Measurements from ENCODE around the gene DLX2. TPM values are rescaled to one million over a fixed set of nuclear protein-coding genes. Genes with fewer than 3 reads are reported as not detected.
"Not testable (repeated sequence)": the region's sequence is repeated elsewhere in the genome, so short reads cannot be mapped to it uniquely, and the experiment has no call there.

The DLX2 gene
- total RNA-seq, 2 experiments from 2014 or later, result not detected

- DNase-seq, result no peak
- POLR2A ChIA-PET, result no interaction called here
- intact Hi-C loops (cut with micrococcal nuclease), result no loop called here
- Mint-ChIP-seq H3K36me3 (peaks cover 11% of the 10 kb centered on the region), H3K9me3 (no peaks in the 10 kb centered on the region), H3K4me1 (ENCODE audit: low read depth) (no peaks in the 10 kb centered on the region), H3K27ac (no peak overlapping the region), H3K27me3 (peaks cover 5% of the 10 kb centered on the region), H3K4me3 (no peak overlapping the region)
- CTCF ChIA-PET, result interaction anchor here (0.6 kb wide), 1 partner anchor 352 kb away, joined by 3 read pairs; no protein-coding TSS in a partner anchor
These were observed 30.0 kb downstream of the DLX2 start for GRCh38 chr2:172072706-172073105.

GRCh38 chr2:172072303-172072702 lies 30.4 kb downstream of the DLX2 start:
- Mint-ChIP-seq H3K27ac (no peak overlapping the region), H3K4me1 (ENCODE audit: low read depth) (no peaks in the 10 kb centered on the region), H3K4me3 (no peak overlapping the region), H3K27me3 (peaks cover 5% of the 10 kb centered on the region), H3K9me3 (no peaks in the 10 kb centered on the region), H3K36me3 (peaks cover 11% of the 10 kb centered on the region)
- intact Hi-C loops (cut with micrococcal nuclease), result no loop called here
- ChIA-PET POLR2A (no interaction called here), CTCF (interaction anchor here (0.6 kb wide), 1 partner anchor 352 kb away, joined by 3 read pairs; no protein-coding TSS in a partner anchor)
- no peak for DNase-seq

DNA sequence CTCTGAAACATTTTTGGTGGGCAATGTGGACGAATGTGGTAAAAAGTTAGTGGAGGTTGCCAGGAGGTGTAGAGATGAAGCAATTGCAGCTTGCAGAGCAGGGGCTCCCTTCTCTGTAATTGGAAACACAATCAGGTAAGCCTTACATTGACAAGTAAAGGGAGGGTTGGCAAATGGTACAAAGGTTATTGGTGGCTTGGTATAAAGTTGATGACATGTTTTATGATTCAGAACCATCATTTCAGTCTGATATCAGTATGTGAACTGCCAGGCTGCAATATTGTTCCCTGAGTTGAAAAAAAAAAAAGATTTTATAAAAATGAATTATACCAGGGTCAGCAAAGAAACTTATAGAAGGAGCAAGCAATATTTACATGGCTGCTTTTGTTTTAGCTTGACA lies 31.8 kb downstream of the DLX2 start:
- DNase-seq, result no peak
- Mint-ChIP-seq H3K9me3 (no peaks in the 10 kb centered on the region), H3K4me1 (ENCODE audit: low read depth) (no peaks in the 10 kb centered on the region), H3K4me3 (no peak overlapping the region), H3K36me3 (peaks cover 13% of the 10 kb centered on the region), H3K27ac (no peak overlapping the region), H3K27me3 (peaks cover 2% of the 10 kb centered on the region)
- intact Hi-C loops (cut with micrococcal nuclease), result no loop called here
- POLR2A ChIA-PET, result no interaction called here
- CTCF ChIA-PET, result no interaction called here

DNA sequence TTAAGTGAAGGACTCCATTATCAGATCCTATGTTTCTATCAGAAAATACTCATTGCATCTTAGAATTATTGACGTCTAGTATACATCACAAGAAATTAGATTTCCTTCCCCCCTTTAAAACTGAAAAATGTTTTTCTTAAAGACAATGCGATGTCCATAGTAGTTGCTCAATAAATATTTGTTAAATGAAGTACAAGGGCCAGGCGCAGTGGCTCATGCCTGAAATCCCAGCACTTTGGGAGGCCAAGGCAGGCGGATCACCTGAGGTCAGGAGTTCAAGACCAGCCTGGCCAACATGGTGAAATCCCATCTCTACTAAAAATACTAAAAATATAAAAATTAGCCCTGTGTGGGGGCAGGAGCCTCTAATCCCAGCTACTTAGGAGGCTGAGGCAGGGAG lies 34.8 kb downstream of the DLX2 start:
- intact Hi-C loops (cut with micrococcal nuclease); H3K4me1 Mint-ChIP-seq (ENCODE audit: low read depth); H3K27ac Mint-ChIP-seq; POLR2A ChIA-PET; H3K4me3 Mint-ChIP-seq; H3K27me3 Mint-ChIP-seq; H3K9me3 Mint-ChIP-seq; DNase-seq; CTCF ChIA-PET: not testable (repeated sequence)
- H3K36me3 Mint-ChIP-seq, result peaks cover 16% of the 10 kb centered on the region

GRCh38 chr2:172066394-172066886 lies 36.3 kb downstream of the DLX2 start:
- DNase-seq, result no peak
- Mint-ChIP-seq H3K36me3 (peaks cover 14% of the 10 kb centered on the region), H3K4me3 (no peak overlapping the region), H3K27me3 (no peaks in the 10 kb centered on the region), H3K9me3 (no peaks in the 10 kb centered on the region), H3K27ac (no peak overlapping the region), H3K4me1 (ENCODE audit: low read depth) (no peaks in the 10 kb centered on the region)
- CTCF ChIA-PET, result no interaction called here
- POLR2A ChIA-PET, result no interaction called here
- intact Hi-C loops (cut with micrococcal nuclease), result no loop called here

GRCh38 chr2:172065111-172065510 lies 37.6 kb downstream of the DLX2 start:
- ChIA-PET POLR2A (no interaction called here), CTCF (no interaction called here)
- Mint-ChIP-seq H3K4me1 (ENCODE audit: low read depth) (no peaks in the 10 kb centered on the region), H3K27ac (no peak overlapping the region), H3K9me3 (no peaks in the 10 kb centered on the region), H3K36me3 (peaks cover 13% of the 10 kb centered on the region), H3K27me3 (no peaks in the 10 kb centered on the region), H3K4me3 (no peak overlapping the region)
- intact Hi-C loops (cut with micrococcal nuclease), result no loop called here
- no peak for DNase-seq

GRCh38 chr2:172063446-172063845 lies 39.3 kb downstream of the DLX2 start:
- Mint-ChIP-seq H3K4me3 (no peak overlapping the region), H3K27me3 (no peaks in the 10 kb centered on the region), H3K36me3 (peaks cover 10% of the 10 kb centered on the region), H3K9me3 (no peaks in the 10 kb centered on the region), H3K4me1 (ENCODE audit: low read depth) (no peaks in the 10 kb centered on the region), H3K27ac (no peak overlapping the region)
- DNase-seq, result no peak
- ChIA-PET POLR2A (no interaction called here), CTCF (interaction anchor here (1.0 kb wide), 1 partner anchor 13 kb away, joined by 3 read pairs; no protein-coding TSS in a partner anchor)
- intact Hi-C loops (cut with micrococcal nuclease), result no loop called here

GRCh38 chr2:172062402-172063004 lies 40.2 kb downstream of the DLX2 start:
- ChIA-PET CTCF (interaction anchor here (1.0 kb wide), 1 partner anchor 12 kb away, joined by 3 read pairs; no protein-coding TSS in a partner anchor), POLR2A (no interaction called here)
- intact Hi-C loops (cut with micrococcal nuclease), result no loop called here
- Mint-ChIP-seq H3K36me3 (peaks cover 10% of the 10 kb centered on the region), H3K27ac (no peak overlapping the region), H3K9me3 (no peaks in the 10 kb centered on the region), H3K4me1 (ENCODE audit: low read depth) (no peaks in the 10 kb centered on the region), H3K27me3 (no peaks in the 10 kb centered on the region), H3K4me3 (no peak overlapping the region)
- DNase-seq, result no peak

DNA sequence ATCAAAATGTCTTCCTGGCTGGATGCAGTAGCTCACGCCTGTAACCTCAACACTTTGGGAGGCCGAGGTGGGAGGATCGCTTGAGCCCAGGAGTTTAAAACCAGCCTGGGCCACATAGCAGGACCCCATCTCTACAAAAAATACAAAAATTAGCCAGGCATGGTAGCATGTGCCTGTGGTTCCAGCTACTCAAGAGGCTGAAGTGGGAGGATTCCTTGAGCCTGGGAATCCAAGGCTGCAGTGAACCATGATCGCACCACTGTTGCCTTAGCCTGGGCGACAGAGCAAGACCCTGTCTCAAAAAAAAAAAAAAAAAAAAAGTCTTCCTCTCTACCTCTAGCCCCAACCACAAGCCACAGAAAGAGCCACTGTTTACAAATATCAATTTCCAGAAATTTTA lies 42.6 kb downstream of the DLX2 start:
- POLR2A ChIA-PET, result interaction anchor here (0.6 kb wide), 1 partner anchor 482 kb away, joined by 5 read pairs; no protein-coding TSS in a partner anchor
- H3K4me1 Mint-ChIP-seq (ENCODE audit: low read depth); H3K27me3 Mint-ChIP-seq; H3K36me3 Mint-ChIP-seq; intact Hi-C loops (cut with micrococcal nuclease); H3K9me3 Mint-ChIP-seq; DNase-seq; H3K4me3 Mint-ChIP-seq; H3K27ac Mint-ChIP-seq: not testable (repeated sequence)
- CTCF ChIA-PET, result interaction anchor here (0.7 kb wide), 1 partner anchor 406 kb away, joined by 3 read pairs; no protein-coding TSS in a partner anchor

GRCh38 chr2:172058660-172059059 lies 44.0 kb downstream of the DLX2 start:
- H3K27me3 Mint-ChIP-seq, result no peaks in the 10 kb centered on the region
- ChIA-PET POLR2A (no interaction called here), CTCF (no interaction called here)
- no peak overlapping the region for H3K4me3 Mint-ChIP-seq
- no peaks in the 10 kb centered on the region for H3K9me3 Mint-ChIP-seq
- H3K27ac Mint-ChIP-seq, result no peak overlapping the region
- no peaks in the 10 kb centered on the region for H3K4me1 Mint-ChIP-seq (ENCODE audit: low read depth)
- intact Hi-C loops (cut with micrococcal nuclease), result no loop called here
- H3K36me3 Mint-ChIP-seq, result peaks cover 6% of the 10 kb centered on the region
- DNase-seq, result no peak

DNA sequence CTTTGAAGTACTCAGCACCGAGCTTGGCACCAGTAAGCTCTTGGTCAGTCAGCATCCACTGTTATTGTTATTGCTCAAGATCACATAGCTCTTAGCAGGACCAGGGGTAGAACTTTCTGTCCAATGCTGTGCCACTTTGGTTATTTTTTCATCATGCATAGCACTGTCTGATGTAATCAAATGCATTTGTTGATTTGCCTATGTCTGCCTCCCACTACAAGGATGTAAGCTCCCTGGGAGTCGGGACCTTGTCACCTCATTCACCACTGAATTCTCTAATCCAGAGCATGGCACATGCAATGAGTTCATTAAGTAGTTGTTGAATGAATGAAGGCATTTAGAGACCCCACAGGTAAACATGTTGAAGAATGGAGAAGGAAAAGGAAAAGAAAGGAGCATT lies 46.4 kb downstream of the DLX2 start:
- Mint-ChIP-seq H3K27ac (no peak overlapping the region), H3K4me3 (no peak overlapping the region), H3K36me3 (no peaks in the 10 kb centered on the region), H3K9me3 (no peaks in the 10 kb centered on the region), H3K27me3 (no peaks in the 10 kb centered on the region), H3K4me1 (ENCODE audit: low read depth) (no peaks in the 10 kb centered on the region)
- ChIA-PET CTCF (interaction anchor here (1.5 kb wide), 1 partner anchor 71 kb away, joined by 4 read pairs; no protein-coding TSS in a partner anchor), POLR2A (no interaction called here)
- intact Hi-C loops (cut with micrococcal nuclease), result no loop called here
- DNase-seq, result no peak

DNA sequence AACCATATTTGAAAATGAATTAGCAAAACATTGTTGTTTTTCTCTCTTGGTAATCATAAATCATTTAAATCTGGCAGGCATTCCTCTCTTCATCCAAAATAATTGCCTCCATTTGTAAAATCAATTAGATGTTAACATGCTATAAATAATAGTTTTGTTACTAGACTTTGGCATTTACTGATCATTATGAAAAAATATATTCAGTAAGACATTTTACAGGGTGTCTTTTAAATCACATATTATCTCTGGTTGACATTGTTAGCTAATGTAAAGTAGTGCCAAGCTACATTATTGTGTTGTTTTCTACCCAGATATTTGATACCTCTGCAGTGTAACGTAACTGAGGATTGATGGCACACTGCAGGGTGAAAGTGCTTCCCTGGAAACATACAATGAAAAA lies 49.2 kb downstream of the DLX2 start:
- intact Hi-C loops (cut with micrococcal nuclease), result no loop called here
- POLR2A ChIA-PET, result no interaction called here
- Mint-ChIP-seq H3K9me3 (no peaks in the 10 kb centered on the region), H3K4me3 (no peak overlapping the region), H3K36me3 (no peaks in the 10 kb centered on the region), H3K27me3 (no peaks in the 10 kb centered on the region), H3K4me1 (ENCODE audit: low read depth) (no peaks in the 10 kb centered on the region), H3K27ac (no peak overlapping the region)
- CTCF ChIA-PET, result no interaction called here
- DNase-seq, result no peak

All from activated CD4-positive, alpha-beta memory T cell treated with anti-CD3 and anti-CD28 coated beads for 36 hours (primary cell).